MCF 10A (cell line): ENCODE results near the gene ZMYM4. TPM values are rescaled to one million over a fixed set of nuclear protein-coding genes. Genes with fewer than 3 reads are reported as not detected.

ENCODE experiments used
- BruUV-seq: library from RNA; stranded (reverse); fragments of 400-500 nt; replicated peaks from 2 replicates; lab custom pipeline; 2021; lab: Mats Ljungman, UMichigan
- CTCF ChIA-PET: fragments of 300-600 bp; sonication (Branson Sonifier 250); formaldehyde crosslinking; extraction: SDS; loops from one replicate; lab custom pipeline; 2021; ENCODE audit warnings: antibody characterized with exemption, inconsistent platforms; lab: Yijun Ruan, JAX
- POLR2A ChIA-PET: fragments of 300-600, 350-650 bp; sonication (Branson Sonifier 250); formaldehyde crosslinking; extraction: SDS; loops from one replicate; lab custom pipeline; 2020; ENCODE audit warnings: antibody characterized with exemption, inconsistent platforms; lab: Yijun Ruan, JAX
- DNase-seq: peaks from one replicate; pipeline ENCODE4 v3.0.0-alpha.2; 2018; ENCODE audit not compliant: unreplicated experiment
- H3K27ac Mint-ChIP-seq: one replicate; pipeline ENCODE4 v1.8.0; 2022; ENCODE audit warnings: mild to moderate bottlenecking, low read depth, mixed read lengths; ENCODE audit not compliant: unreplicated experiment
- H3K27me3 Mint-ChIP-seq: one replicate; pipeline ENCODE4 v1.8.0; 2022; ENCODE audit warnings: mixed read lengths; ENCODE audit not compliant: insufficient read depth, unreplicated experiment
- H3K36me3 Mint-ChIP-seq: one replicate; pipeline ENCODE4 v1.8.0; 2022; ENCODE audit warnings: mild to moderate bottlenecking, moderate library complexity, mixed read lengths; ENCODE audit not compliant: insufficient read depth, unreplicated experiment
- H3K4me1 Mint-ChIP-seq: one replicate; pipeline ENCODE4 v1.8.0; 2022; ENCODE audit warnings: mixed read lengths; ENCODE audit not compliant: insufficient read depth, unreplicated experiment
- H3K4me3 Mint-ChIP-seq: one replicate; pipeline ENCODE4 v1.8.0; 2022; ENCODE audit warnings: mild to moderate bottlenecking, moderate library complexity, mixed read lengths; ENCODE audit not compliant: unreplicated experiment
- H3K9me3 Mint-ChIP-seq: one replicate; pipeline ENCODE4 v1.8.0; 2022; ENCODE audit warnings: mixed read lengths; ENCODE audit not compliant: unreplicated experiment
- CTCF ChIP-seq: fragments of 200-600 bp; IDR thresholded peaks from one replicate; pipeline ENCODE4 v1.8.0; 2022; ENCODE audit warnings: antibody characterized with exemption, mild to moderate bottlenecking; ENCODE audit not compliant: unreplicated experiment
- intact Hi-C: fragments of 100-400 bp; cut with micrococcal nuclease; formaldehyde crosslinking; loops from 2 replicates; pipeline ENCODE4 v1.14.1; 2022
- total RNA-seq: library from RNA; stranded (reverse); gene quantifications from 2 replicates; pipeline ENCODE4 v1.2.3, GENCODE V29; 2022

The ZMYM4 gene
- total RNA-seq, 1 experiment from 2014 or later, result 62.0 TPM

GRCh38 chr1:35281565-35281964, 13.1 kb downstream of the ZMYM4 start:
- peaks cover 40% of the 10 kb centered on the region for H3K36me3 Mint-ChIP-seq
- H3K27ac Mint-ChIP-seq, result no peak overlapping the region
- intact Hi-C loops, result no loop called here
- BruUV-seq, result no TSS peak
- H3K9me3 Mint-ChIP-seq, result no peaks in the 10 kb centered on the region
- peaks cover 14% of the 10 kb centered on the region for H3K4me1 Mint-ChIP-seq
- CTCF ChIA-PET, result no interaction called here
- no peak for DNase-seq
- TF ChIP-seq CTCF, result no peak
- H3K27me3 Mint-ChIP-seq, result no peaks in the 10 kb centered on the region
- no peak overlapping the region for H3K4me3 Mint-ChIP-seq
- POLR2A ChIA-PET, result no interaction called here

DNA sequence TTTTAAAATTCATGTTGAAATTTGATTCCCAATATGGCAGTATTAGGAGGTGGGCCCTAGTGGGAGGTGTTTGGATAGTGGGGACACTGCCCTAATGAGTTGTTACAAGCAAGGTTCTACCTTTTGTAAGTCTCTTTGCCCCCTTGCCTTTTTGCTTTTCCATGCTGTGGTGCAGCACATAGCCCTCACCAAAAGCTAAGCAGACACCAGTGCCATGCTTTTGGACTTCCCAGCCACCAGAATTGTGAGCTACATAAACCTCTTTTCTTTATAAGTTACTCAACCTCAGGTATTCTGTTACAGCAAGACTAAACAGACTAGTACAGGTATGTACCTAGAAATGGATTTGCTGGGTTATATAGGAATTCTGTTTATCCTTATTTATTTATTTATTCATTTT, 13.7 kb downstream of the ZMYM4 start:
- ChIA-PET CTCF (no interaction called here), POLR2A (no interaction called here)
- BruUV-seq, result no TSS peak
- Mint-ChIP-seq H3K4me3 (no peak overlapping the region), H3K27ac (no peak overlapping the region), H3K4me1 (peaks cover 19% of the 10 kb centered on the region), H3K9me3 (no peaks in the 10 kb centered on the region), H3K27me3 (no peaks in the 10 kb centered on the region), H3K36me3 (peaks cover 40% of the 10 kb centered on the region)
- intact Hi-C loops, result no loop called here
- no peak for TF ChIP-seq CTCF
- no peak for DNase-seq

DNA sequence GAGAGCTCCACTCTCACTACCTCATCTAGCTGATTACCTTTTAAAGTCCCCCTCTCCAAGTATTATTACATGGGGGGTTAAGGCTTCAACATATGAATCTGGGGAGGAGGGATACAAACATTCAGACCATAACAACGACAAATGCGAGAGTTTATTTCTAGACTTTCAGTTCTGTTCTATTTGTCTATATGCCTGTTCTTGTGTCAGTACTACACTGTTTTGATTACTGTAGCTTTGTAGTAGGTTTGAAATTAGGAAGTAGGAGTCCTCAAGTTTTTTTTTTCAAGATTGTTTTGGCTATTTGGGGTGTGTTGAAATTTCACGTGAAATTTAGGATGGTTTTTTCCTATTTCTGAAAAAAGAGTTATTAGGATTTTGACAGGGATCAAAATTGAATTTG, 16.3 kb downstream of the ZMYM4 start:
- DNase-seq, result no peak
- no peak overlapping the region for H3K4me3 Mint-ChIP-seq
- H3K27me3 Mint-ChIP-seq, result no peaks in the 10 kb centered on the region
- intact Hi-C loops, result no loop called here
- peaks cover 25% of the 10 kb centered on the region for H3K4me1 Mint-ChIP-seq
- H3K27ac Mint-ChIP-seq, result no peak overlapping the region
- peaks cover 27% of the 10 kb centered on the region for H3K36me3 Mint-ChIP-seq
- CTCF ChIA-PET, result interaction anchor here (0.7 to 0.9 kb wide), 2 partner anchors 15 kb away, joined by 3 to 4 read pairs; no protein-coding TSS in a partner anchor
- POLR2A ChIA-PET, result interaction anchor here (0.7 kb wide), 1 partner anchor 14 kb away, joined by 3 read pairs; no protein-coding TSS in a partner anchor
- no TSS peak for BruUV-seq
- no peaks in the 10 kb centered on the region for H3K9me3 Mint-ChIP-seq
- TF ChIP-seq CTCF, result no peak

DNA sequence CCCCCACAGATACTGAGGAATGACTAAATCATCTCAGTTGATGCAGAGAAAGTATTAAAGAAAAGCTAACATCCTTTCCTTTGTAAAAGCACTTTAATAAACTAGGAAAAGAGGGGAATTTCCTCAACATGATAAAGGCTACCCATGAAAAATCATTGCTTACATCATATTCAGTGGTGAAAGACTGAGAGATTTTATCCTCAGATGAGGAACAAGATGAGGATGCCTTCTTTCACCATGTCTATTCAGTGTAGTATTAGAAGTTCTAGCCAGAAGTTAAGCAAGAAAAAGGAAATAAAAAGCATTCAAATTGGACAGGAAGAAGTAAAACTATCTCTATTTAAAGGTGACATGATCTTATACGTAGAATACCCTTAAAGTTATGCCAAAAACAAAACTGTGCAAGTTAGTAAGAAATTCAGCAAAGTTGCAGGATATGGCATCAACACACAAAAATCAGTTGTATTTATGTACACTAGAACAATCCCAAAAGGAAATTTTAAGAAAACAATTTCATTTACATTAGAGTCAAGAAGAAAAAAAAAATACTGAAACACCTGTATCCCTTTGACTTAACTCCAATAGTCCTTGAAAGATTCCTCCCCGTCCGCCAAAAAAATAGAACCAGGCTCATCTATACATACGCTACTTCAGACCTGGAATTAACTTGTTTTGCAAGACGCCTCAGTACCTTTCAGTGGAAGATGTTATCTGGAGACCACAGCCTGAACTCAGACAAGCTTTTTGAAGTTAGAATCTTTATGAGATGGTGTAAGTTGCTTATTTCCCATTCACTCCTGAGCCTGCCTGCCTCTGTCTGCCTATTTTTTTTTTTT, 17.5 kb downstream of the ZMYM4 start:
- peaks cover 25% of the 10 kb centered on the region for H3K36me3 Mint-ChIP-seq
- DNase-seq, result no peak
- CTCF ChIA-PET, result interaction anchor here (0.6 kb wide), 2 partner anchors 100 to 452 kb away, joined by 5 to 7 read pairs; no protein-coding TSS in a partner anchor
- no peak for TF ChIP-seq CTCF
- BruUV-seq, result no TSS peak
- intact Hi-C loops, result no loop called here
- no peak overlapping the region for H3K4me3 Mint-ChIP-seq
- POLR2A ChIA-PET, result interaction anchor here (1.1 kb wide), 1 partner anchor 113 kb away, joined by 3 read pairs; no protein-coding TSS in a partner anchor
- H3K27ac Mint-ChIP-seq, result no peak overlapping the region
- no peaks in the 10 kb centered on the region for H3K27me3 Mint-ChIP-seq
- peaks cover 23% of the 10 kb centered on the region for H3K4me1 Mint-ChIP-seq
- H3K9me3 Mint-ChIP-seq, result no peaks in the 10 kb centered on the region
